ENCODE data around the gene KREMEN2. TPM values are rescaled to one million over a fixed set of nuclear protein-coding genes. Genes with fewer than 3 reads are reported as not detected.

KREMEN2 gene
- not detected in 2 replicates for total RNA-seq

GRCh38 chr16:2963723-2964474 lies at the start of gene KREMEN2:
Gene KREMEN2 (plus strand): TSS chr16:2964275. CDS start chr16:2964521, 246 bp downstream.

GRCh38 chr16:2968738-2969544 lies 4.9 kb downstream of the KREMEN2 start, which contains the start of gene PAQR4:
Gene PAQR4 (plus strand): TSS chr16:2969348. CDS start chr16:2969675, 327 bp downstream.

GRCh38 chr16:2980227-2981176 lies 16.4 kb downstream of the KREMEN2 start, which contains the start of gene PKMYT1:
Gene PKMYT1 (minus strand): TSS chr16:2980446. CDS start chr16:2979657, 789 bp downstream.

GRCh38 chr16:3012828-3013420 lies 48.8 kb downstream of the KREMEN2 start, which contains the start of gene CLDN9:
Gene CLDN9 (plus strand): TSS chr16:3012923. CDS start chr16:3013363, 440 bp downstream.

Other genes with a start within 250 kb of the KREMEN2 start
- gene PRSS27, start 244.1 kb upstream of the KREMEN2 start, total RNA-seq = 0.56 and 0.92 TPM in 2 replicates
- 41.4 and 47.7 TPM in 2 replicates for gene SRRM2, start 211.6 kb upstream of the KREMEN2 start, total RNA-seq
- gene ELOB, start 187.0 kb upstream of the KREMEN2 start, total RNA-seq = 355 and 449 TPM in 2 replicates
- not detected in 2 replicates for gene PRSS33, start 176.7 kb upstream of the KREMEN2 start, total RNA-seq
- gene PRSS41, start 165.8 kb upstream of the KREMEN2 start, total RNA-seq = not detected in 2 replicates
- not detected in 2 replicates for gene PRSS21, start 147.0 kb upstream of the KREMEN2 start, total RNA-seq
- 0.25 and 3.7 TPM in 2 replicates for gene ZG16B, start 134.0 kb upstream of the KREMEN2 start, total RNA-seq
- gene PRSS22, start 106.1 kb upstream of the KREMEN2 start, total RNA-seq = not detected in 2 replicates
- gene FLYWCH2, start 81.1 kb upstream of the KREMEN2 start, total RNA-seq = 56.6 and 63.1 TPM in 2 replicates
- gene FLYWCH1, start 52.3 kb upstream of the KREMEN2 start, total RNA-seq = 35.6 and 38.4 TPM in 2 replicates
- 6.5 and 12.6 TPM in 2 replicates for gene PAQR4, start 5.1 kb downstream of the KREMEN2 start, total RNA-seq
- gene PKMYT1, start 16.2 kb downstream of the KREMEN2 start, total RNA-seq = 3.4 and 5.9 TPM in 2 replicates
- gene CLDN9, start 48.6 kb downstream of the KREMEN2 start, total RNA-seq = not detected in 2 replicates
- not detected in 2 replicates for gene CLDN6, start 53.9 kb downstream of the KREMEN2 start, total RNA-seq
- gene TNFRSF12A, start 56.1 kb downstream of the KREMEN2 start, total RNA-seq = 265 and 335 TPM in 2 replicates
- 17.0 and 27.1 TPM in 2 replicates for gene HCFC1R1, start 59.7 kb downstream of the KREMEN2 start, total RNA-seq
- gene THOC6, start 59.8 kb downstream of the KREMEN2 start, total RNA-seq = 14.1 and 15.0 TPM in 2 replicates
- gene BICDL2, start 72.7 kb downstream of the KREMEN2 start, total RNA-seq = 0.13 TPM in 1 of 2 replicates, not detected in the other
- gene MMP25, start 82.3 kb downstream of the KREMEN2 start, total RNA-seq = not detected in 2 replicates
- 3.4 and 4.4 TPM in 2 replicates for gene IL32, start 101.4 kb downstream of the KREMEN2 start, total RNA-seq
- gene ZSCAN10, start 135.0 kb downstream of the KREMEN2 start, total RNA-seq = not detected in 2 replicates
- 12.6 and 13.6 TPM in 2 replicates for gene ZNF205, start 148.3 kb downstream of the KREMEN2 start, total RNA-seq
- 3.2 and 5.7 TPM in 2 replicates for gene ZNF213, start 170.8 kb downstream of the KREMEN2 start, total RNA-seq
- gene OR1F1, start 223.9 kb downstream of the KREMEN2 start, total RNA-seq = not detected in 2 replicates